Measurements from ENCODE around the gene BRINP3.
A peak's percentile ranks its signal among the peaks of the same experiment; 100 is the strongest.

BRINP3 gene

DNA sequence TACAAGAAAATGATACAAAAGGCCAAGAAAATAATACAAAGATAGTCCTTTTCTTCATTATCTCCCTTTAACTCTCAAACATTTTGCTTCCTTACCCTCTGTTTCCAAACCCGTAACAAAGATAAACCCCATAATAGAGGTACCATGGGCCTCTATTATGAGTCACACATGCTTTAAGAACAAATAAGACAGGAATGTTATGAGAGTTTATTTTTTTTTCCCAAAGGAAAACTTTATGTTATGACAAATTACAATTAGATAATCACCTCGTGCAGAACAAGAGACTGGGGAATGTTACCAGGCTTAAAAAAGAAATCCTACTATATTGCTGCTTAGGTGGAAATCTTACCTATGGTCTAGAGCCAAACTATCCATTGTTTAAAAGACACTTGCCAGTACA is 272.0 kb downstream of the BRINP3 start:
- no peak overlapping the region for H3K4me3 ChIP-seq (ENCODE audit: low read depth, low read length)
- DNase-seq (ENCODE audit: low read depth, low spot score), result peak; percentile 53
- TF ChIP-seq, protein P1, sequence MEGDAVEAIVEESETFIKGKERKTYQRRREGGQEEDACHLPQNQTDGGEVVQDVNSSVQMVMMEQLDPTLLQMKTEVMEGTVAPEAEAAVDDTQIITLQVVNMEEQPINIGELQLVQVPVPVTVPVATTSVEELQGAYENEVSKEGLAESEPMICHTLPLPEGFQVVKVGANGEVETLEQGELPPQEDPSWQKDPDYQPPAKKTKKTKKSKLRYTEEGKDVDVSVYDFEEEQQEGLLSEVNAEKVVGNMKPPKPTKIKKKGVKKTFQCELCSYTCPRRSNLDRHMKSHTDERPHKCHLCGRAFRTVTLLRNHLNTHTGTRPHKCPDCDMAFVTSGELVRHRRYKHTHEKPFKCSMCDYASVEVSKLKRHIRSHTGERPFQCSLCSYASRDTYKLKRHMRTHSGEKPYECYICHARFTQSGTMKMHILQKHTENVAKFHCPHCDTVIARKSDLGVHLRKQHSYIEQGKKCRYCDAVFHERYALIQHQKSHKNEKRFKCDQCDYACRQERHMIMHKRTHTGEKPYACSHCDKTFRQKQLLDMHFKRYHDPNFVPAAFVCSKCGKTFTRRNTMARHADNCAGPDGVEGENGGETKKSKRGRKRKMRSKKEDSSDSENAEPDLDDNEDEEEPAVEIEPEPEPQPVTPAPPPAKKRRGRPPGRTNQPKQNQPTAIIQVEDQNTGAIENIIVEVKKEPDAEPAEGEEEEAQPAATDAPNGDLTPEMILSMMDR (IDR thresholded peaks at IDR 0.05; ENCODE audit: low read depth, low read length), result no peak
- in situ Hi-C loops (cut with HindIII; ENCODE audit: low sequenced_read_pairs), result no loop called here

DNA sequence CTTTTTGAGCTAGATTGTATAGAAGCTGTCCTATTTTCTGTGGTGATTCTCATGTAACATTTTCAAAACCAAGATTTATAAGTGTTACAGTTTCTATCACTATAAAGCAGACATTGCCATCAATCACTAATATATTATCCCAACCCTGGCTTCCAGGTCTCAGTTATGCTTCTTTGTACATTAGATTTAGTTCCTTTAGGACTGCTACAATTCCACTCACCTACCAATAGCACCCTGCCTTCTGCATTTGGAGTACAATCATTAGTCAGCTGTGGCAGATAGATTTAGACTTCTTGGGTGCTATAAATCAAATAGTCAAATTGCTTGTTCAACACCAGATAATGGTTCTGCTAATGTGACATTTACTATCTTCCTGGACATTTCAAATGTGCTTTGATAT is 281.6 kb downstream of the BRINP3 start:
- TF ChIP-seq, protein P1 (IDR thresholded peaks at IDR 0.05; ENCODE audit: low read depth, low read length), result no peak
- H3K4me3 ChIP-seq (ENCODE audit: low read depth, low read length), result no peak overlapping the region
- no peak for DNase-seq (ENCODE audit: low read depth, low spot score)
- in situ Hi-C loops (cut with HindIII; ENCODE audit: low sequenced_read_pairs), result no loop called here

DNA sequence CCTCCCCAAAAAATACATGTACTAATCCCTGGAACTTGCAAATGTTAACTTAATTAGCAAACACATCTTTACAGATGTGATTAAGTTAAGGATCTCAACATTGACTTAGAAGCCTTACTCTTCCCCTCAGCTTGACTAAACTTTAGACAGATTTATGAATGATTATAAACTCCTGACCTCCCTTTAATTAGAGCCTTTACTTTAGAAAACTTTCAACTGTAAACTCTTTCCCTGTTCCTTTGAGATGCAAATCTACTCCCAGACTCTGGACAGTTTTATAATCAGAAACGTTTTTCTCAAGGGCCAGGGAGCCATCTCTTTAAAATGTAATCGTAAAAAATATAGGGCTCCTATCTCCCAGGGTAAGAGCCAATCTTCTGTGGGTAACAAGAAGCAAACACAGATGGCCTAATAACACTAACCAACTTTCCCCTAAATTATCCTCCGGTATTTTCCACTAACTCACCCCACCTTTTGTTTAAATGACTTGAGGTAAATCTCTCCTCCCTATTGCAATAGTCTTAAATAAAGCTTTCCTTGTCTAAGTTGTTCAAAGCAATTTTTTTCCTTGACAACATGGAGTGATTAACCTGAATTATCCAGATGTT is 284.1 kb downstream of the BRINP3 start:
- DNase-seq (ENCODE audit: low read depth, low spot score), result no peak
- in situ Hi-C loops (cut with HindIII; ENCODE audit: low sequenced_read_pairs), result no loop called here
- no peak overlapping the region for H3K4me3 ChIP-seq (ENCODE audit: low read depth, low read length)
- TF ChIP-seq, protein P1 (IDR thresholded peaks at IDR 0.05; ENCODE audit: low read depth, low read length), result no peak

DNA sequence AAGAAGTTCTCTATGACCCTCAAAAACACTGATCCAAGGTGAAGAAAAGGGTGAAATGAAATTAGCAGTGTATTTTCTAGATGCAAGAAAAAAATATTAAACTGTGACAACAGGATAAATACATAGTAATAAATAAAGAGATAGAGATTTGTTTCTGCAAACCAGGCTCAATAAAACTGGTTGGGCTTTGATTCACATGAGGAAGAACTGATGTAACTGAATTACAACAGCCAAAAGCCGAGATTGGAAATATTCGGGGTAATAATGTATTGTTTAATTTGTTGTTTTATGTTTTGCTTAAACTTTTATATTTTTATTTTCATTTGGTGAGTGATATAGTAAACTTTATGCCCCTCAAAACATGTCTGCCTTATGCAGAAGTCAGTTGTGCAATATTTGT is 285.0 kb downstream of the BRINP3 start:
- H3K4me3 ChIP-seq (ENCODE audit: low read depth, low read length), result no peak overlapping the region
- TF ChIP-seq, protein P1 (IDR thresholded peaks at IDR 0.05; ENCODE audit: low read depth, low read length), result no peak
- DNase-seq (ENCODE audit: low read depth, low spot score), result no peak
- in situ Hi-C loops (cut with HindIII; ENCODE audit: low sequenced_read_pairs), result no loop called here

DNA sequence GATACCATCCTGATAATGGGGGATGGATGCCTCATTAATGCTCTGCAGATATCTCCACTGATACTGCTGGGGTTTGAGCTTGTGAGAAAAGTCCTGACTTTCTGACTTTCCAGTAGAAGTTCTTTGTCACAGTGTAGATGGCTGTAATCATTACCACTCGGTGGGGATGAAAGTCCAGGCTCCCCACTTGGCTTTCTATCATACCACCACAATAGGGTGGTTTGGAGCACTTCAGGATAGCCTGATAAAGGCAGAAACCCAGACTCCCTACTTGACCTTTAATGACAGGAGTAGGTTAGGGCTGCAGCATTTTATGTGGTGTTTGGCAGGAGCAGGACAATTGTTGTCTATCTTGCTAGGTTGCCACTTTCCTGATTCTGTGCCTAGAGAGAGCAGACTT is 294.1 kb downstream of the BRINP3 start:
- no peak overlapping the region for H3K4me3 ChIP-seq (ENCODE audit: low read depth, low read length)
- TF ChIP-seq, protein P1 (IDR thresholded peaks at IDR 0.05; ENCODE audit: low read depth, low read length), result no peak
- in situ Hi-C loops (cut with HindIII; ENCODE audit: low sequenced_read_pairs), result no loop called here
- no peak for DNase-seq (ENCODE audit: low read depth, low spot score)

DNA sequence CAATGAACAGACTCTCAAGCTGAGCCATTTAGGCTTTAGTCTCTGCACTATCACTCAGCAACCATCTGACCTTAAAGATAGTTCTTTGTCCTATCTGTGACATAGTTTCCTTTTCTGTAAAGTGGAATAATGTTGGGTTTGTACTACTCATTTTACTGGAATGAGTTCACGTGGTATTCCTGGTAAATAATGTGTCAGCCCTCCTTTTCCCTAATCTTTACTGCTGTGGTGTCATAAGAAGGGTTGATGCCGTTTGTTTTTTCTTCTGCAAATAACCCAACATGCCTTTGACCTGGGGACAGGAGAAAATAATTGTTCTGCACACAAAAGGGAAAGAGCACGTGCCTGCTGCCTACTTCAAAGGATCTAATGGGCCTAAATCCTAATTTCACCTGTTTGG is 297.8 kb downstream of the BRINP3 start:
- H3K4me3 ChIP-seq (ENCODE audit: low read depth, low read length), result no peak overlapping the region
- TF ChIP-seq, protein P1 (IDR thresholded peaks at IDR 0.05; ENCODE audit: low read depth, low read length), result no peak
- DNase-seq (ENCODE audit: low read depth, low spot score), result peak; percentile 50
- in situ Hi-C loops (cut with HindIII; ENCODE audit: low sequenced_read_pairs), result no loop called here

DNA sequence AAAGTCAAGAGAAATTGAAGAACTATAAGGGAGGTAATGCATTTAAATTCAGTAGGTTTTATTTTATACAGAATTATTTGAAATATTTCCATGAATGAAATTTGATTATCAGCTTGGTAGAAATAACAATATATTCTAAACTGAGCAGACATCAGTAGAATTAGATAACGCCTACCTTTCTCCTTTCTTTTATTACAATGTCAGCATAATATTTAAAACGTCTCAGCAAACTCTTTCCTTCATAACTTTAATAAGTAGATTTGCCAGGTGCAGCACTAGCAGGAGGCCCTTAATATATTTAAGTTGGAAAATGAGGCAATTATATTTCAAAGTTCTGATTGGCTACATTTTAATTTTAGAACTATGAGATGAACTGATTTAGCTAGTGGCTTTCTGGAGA is 298.8 kb downstream of the BRINP3 start:
- no peak for DNase-seq (ENCODE audit: low read depth, low spot score)
- TF ChIP-seq, protein P1 (IDR thresholded peaks at IDR 0.05; ENCODE audit: low read depth, low read length), result no peak
- H3K4me3 ChIP-seq (ENCODE audit: low read depth, low read length), result no peak overlapping the region
- in situ Hi-C loops (cut with HindIII; ENCODE audit: low sequenced_read_pairs), result no loop called here
